GM18498 (cell line): ENCODE results near the gene DHRS1.

Experiments
- ATAC-seq: cut with Tn5 transposase; IDR thresholded peaks from one replicate; pipeline ENCODE4 v1.9.1; 2021; ENCODE audit warnings: mild to moderate bottlenecking, moderate library complexity; ENCODE audit not compliant: unreplicated experiment

Gene DHRS1

GRCh38 chr14:24310646-24311604, 11.3 kb upstream of the DHRS1 start, which contains the start of gene LTB4R:
TSS of gene LTB4R (plus strand) at chr14:24311502. CDS start at chr14:24315652, 4,150 bp downstream.
- peak; percentile 64 for ATAC-seq

DNA sequence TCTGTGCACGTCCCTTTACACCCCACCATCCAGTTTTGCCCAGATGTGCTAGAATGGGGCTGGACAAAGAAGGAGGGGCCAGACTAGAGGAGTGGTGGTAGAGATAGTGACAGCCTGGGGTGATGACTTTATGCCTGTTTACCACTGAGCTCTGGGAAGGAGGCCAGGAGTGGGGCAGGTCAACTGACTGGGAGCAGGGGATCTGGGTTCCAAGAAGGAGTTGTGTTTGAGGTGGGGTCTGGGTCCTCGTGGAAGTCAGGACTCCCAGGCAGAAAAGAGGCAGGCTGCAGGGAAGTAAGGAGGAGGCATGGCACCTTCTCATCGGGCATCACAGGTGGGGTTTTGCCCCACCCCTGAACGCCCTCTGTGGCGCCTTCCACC, 10.7 kb upstream of the DHRS1 start:
- no peak for ATAC-seq

DNA sequence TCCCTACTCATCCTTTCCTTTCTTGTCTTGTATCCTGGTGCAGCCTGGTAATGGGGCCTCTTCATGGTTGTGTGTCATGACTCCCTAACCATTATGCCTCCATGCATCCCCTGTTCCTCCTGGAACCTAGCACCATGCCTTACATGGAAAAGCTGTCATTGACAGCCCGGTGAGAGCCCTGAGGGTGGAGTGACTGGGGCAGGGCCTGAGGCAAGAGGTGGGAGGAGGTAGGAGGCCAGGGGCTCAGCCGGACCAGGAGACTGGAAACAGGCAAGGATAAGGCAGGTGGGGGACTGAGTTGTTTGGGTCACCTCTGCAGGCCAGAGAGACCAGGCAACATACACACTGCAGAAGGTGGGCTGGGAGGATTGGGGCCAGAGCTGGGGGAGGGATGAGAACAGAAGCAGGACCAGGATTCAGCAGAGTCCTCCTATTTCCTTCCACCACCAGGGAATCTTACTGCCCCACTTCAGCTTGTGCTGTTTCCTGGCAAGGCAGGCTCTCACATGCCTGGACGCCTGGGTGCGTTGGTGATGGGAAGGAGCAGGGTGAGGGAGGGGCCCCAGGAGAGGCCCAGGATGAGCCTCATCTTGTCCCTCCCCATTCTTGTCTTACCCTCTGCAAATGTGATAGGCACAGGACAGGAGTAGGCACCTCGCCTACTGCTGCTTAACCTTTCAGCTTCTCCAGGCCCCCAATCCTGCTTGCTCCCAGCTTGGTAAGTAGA, 10.1 kb upstream of the DHRS1 start, which contains the start of gene LTB4R2:
Gene LTB4R2, plus strand, starts transcription at position 603 of the 727 bp plus-strand sequence. CDS start 525 bp downstream, outside the sequence.
- no peak for ATAC-seq

DNA sequence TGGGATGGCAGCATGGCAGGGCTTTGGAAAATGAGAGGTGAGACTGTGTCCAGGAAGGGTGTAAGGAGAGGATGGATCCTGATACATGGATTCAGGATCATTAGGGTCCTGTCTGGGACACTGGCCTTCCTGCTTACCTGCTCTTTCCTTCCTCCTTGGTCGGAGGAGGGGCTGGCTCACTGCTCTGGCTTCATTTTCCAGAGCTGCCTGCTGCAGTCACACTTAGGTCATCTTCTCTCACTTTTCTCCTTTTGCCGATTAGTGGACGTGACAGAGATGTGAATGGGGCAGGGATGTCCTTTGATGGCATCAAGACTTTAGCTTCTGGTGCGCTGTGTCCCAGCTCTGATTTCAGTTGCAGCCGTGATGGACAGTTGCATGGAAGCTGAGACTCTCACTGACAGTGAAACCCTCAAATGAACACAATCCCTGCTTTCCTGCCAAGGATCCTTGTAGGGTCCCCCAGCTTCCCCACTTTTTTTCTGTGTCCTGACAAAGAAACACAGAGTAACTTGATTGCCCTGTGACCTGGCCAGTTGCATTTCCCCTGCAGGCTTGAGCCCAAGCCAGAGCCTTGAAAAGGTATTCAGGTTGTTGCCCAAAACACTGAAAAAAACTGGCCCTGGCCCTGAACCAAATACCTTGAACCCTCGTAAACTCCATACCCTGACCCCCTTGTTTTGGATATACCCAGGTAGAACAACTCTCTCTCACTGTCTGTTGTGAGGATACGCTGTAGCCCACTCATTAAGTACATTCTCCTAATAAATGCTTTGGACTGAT, 9.0 kb upstream of the DHRS1 start:
- ATAC-seq, result no peak

GRCh38 chr14:24307575-24308341, 8.2 kb upstream of the DHRS1 start, which contains the start of gene CIDEB:
TSS of gene CIDEB (minus strand) at chr14:24307977. CDS start at chr14:24307858, 119 bp downstream.
- ATAC-seq, result peak; percentile 35

- ATAC-seq, result no peak
Observed at GRCh38 chr14:24307156-24307574, 7.6 kb upstream of the DHRS1 start.

DNA sequence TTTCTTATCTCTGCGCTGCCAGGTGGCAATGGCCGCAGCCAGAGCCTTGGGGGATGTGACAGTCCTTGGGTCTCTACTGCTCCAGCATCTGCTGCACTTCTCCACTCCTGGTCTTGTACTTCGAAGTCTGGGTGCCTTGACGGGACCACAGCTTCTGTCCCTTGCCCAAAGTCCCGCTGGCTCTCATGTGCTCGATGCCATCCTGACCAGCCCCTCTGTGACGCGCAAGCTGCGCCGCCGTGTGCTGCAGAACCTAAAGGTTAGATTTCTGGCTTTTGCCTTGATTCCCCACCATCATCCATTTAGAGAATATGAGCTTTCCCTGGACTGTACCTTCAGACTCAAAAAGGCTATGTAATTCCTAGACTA, 4.4 kb upstream of the DHRS1 start:
- no peak for ATAC-seq

- no peak for ATAC-seq
Observed at GRCh38 chr14:24300326-24300980, 873 bp upstream of the DHRS1 start.

DNA sequence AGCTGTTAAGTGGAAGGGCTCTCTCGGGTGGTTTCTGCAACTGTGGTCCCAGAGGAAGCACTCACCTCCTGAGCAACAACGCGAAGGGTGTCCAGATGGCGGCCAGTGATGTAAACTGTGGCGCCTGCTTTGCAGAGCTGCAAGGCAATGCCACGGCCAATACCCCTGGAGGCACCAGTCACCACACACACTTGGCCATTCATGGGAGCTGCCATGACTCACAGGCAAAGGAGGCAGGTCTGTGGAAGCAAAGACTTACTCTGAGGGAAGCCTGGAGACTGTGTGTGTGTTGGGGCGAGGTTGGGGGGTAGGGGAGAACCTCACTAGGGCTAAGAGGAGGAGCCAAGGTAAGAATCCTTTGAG, 707 bp downstream of the DHRS1 start:
- no peak for ATAC-seq

DNA sequence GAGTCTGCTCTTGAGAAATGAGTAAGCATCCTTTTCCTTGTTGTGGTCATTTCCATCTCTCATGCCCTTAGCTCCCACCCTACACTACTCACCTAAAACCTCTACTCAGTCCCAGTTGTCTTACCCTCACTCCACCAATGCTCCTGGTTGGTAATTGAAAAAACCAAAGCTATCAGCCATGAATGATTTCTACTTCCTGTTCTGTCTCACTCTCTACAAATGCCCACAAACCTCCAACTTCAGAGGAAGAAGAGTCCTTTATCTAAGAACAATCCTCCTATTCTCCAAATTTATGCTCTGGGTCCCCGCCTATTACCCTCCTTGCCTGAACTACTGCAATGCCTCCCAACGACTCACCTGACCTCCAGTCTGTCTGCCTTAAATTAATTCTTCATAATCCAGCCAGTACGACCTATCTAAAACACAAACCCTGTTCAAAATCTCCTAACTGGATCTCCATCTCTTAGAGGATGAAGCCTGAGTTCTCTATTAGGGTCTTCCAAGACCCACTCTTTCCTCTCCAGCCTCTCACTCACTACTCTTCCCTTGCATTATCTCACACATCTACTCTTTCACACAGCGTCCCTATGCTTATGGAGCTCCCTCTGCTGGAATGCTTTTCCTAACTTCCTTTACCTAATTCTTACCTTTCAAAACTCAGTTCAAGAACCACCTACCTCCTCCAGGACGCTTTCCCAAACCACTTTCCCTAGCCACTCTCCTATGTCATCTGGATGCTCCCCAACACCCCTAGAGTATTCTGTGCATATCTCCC, 2.2 kb downstream of the DHRS1 start:
- peak; percentile 14 for ATAC-seq

GRCh38 chr14:24296341-24297157, 3.0 kb downstream of the DHRS1 start:
- ATAC-seq, result peak; percentile 48

- no peak for ATAC-seq
Observed at GRCh38 chr14:24293525-24293924, 6.1 kb downstream of the DHRS1 start.

DNA sequence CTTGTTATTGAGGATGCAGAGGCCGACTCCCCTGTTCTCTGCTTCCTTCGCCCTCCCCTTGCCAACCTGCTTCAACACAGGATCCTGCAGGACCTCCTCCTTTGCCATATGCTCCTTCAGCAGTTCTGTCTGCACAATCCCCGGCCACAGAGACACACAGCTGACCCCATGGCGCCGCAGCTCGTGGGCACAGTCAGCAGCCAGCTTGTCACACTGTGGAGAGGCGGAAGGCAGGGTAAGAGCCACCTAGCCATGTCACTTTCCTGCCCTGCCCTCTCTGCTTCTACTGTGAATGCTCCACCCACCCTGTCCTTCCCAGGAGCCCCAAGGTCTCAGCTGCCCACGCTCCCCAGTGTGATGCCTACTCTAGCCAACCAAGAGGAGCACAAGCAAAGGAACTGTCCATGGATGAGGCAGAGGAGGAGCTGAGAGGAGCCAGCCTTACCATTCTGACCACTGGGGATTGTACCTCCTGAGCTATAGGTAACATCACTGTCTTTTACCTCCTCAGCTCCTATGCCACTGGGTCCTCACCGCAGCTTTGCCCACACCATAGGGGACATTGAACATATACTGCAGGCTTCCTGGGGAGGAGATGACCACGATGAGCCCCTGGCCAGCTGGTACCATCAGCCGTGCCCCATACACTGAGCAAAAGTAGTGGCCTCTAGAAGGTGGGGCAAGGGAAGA, 7.3 kb downstream of the DHRS1 start:
- no peak for ATAC-seq

DNA sequence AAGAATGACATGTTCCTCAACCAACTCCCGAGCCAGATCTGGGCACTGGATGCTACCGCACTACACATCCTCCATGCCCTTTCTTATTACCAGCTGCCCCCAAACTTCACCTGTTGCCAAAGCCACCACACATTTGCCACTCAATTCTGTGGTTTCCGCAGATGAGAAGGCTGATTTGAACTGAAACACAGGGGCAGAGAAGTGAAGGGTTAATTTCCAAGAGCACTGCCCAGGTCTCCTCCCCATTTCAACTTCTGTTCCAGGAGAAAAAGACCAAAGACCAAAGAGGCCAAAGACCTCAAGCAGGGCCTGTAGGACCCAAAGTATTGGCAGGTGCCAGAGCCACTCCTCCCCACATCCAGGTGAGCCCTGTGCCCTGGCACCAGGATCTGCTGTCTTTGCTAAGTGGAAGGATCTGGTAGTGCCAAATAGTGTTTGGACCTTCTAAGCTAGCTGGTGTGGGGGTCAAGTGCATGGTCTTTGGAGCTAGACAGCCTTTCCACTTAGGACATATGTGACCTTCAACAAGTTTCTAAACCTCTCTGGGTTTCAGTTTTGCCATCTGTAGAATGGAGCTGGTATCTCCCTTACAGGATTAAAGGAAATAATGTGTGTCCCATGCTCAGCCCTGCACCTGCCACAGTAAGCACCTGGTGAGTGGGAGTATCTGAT, 8.0 kb downstream of the DHRS1 start:
- ATAC-seq, result no peak

DNA sequence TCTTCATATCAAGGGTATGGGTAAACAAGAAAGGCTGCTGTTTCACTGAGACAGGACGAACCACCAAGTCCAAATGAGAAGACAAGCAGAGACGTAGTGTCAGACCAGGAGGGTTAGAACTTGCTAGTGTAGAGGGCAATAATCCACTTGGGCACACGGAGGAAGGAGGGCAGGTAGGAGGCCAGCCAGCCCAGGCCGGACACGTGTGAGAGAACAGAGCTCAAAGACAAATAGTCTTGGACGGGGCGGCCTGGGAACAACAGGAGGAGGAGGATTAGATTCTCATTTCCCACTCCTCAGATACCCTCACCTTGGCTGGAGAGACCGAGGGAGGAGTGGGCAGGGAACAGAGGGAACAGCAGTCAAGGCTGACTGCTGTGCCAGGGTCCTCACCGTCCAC, 8.8 kb downstream of the DHRS1 start:
- no peak for ATAC-seq

- peak; percentile 65 for ATAC-seq
Observed at GRCh38 chr14:24289649-24290280, 9.8 kb downstream of the DHRS1 start.
